GM23248 (cell line): ENCODE results near the gene C1orf21.

Experiments
- EZH2 ChIP-seq: fragments of 200-600 bp; sonication (generic); IDR thresholded peaks from 2 replicates; pipeline ENCODE4 v1.6.1; 2018; ENCODE audit warnings: antibody characterized with exemption, mild to moderate bottlenecking; ENCODE audit not compliant: insufficient read depth, poor library complexity, severe bottlenecking
- EZH2phosphoT487 ChIP-seq: fragments of 200-600 bp; sonication (generic); IDR thresholded peaks from 2 replicates; pipeline ENCODE4 v1.6.1; 2018; ENCODE audit warnings: antibody characterized with exemption, moderate library complexity, mild to moderate bottlenecking, low read depth; ENCODE audit not compliant: insufficient read depth

- TF ChIP-seq EZH2 (no peak), EZH2phosphoT487 (no peak)
Observed at GRCh38 chr1:184650177-184650866, 263.5 kb downstream of the C1orf21 start.
